ENCODE data around the gene SFXN1.

Gene SFXN1

GRCh38 chr5:175466700-175467318 lies 11.6 kb upstream of the SFXN1 start:
- DNase-seq = no peak

GRCh38 chr5:175467983-175468690 lies 10.2 kb upstream of the SFXN1 start:
- no peak for DNase-seq

- DNase-seq = no peak
Observed at GRCh38 chr5:175468892-175469291, 9.5 kb upstream of the SFXN1 start.

- DNase-seq = no peak
Observed at GRCh38 chr5:175469916-175470315, 8.4 kb upstream of the SFXN1 start.

- no peak for DNase-seq
Observed at GRCh38 chr5:175470781-175471180, 7.6 kb upstream of the SFXN1 start.

GRCh38 chr5:175471196-175471595 lies 7.2 kb upstream of the SFXN1 start:
- no peak for DNase-seq

- no peak for DNase-seq
Observed at GRCh38 chr5:175471628-175472027, 6.7 kb upstream of the SFXN1 start.

GRCh38 chr5:175472378-175472777 lies 6.0 kb upstream of the SFXN1 start:
- DNase-seq = no peak

GRCh38 chr5:175475248-175475647 lies 3.1 kb upstream of the SFXN1 start:
- no peak for DNase-seq

GRCh38 chr5:175477440-175477839 lies 920 bp upstream of the SFXN1 start:
- no peak for DNase-seq

GRCh38 chr5:175478008-175478383 lies 364 bp upstream of the SFXN1 start:
- no peak for DNase-seq

GRCh38 chr5:175479125-175479881 lies 943 bp downstream of the SFXN1 start:
- no peak for DNase-seq

GRCh38 chr5:175483337-175483736 lies 5.0 kb downstream of the SFXN1 start:
- no peak for DNase-seq

- DNase-seq = no peak
Observed at GRCh38 chr5:175484322-175484721, 6.0 kb downstream of the SFXN1 start.

GRCh38 chr5:175484829-175485228 lies 6.5 kb downstream of the SFXN1 start:
- no peak for DNase-seq

- no peak for DNase-seq
Observed at GRCh38 chr5:175485631-175486030, 7.3 kb downstream of the SFXN1 start.

GRCh38 chr5:175487514-175488222 lies 9.3 kb downstream of the SFXN1 start:
- no peak for DNase-seq

GRCh38 chr5:175489693-175490443 lies 11.5 kb downstream of the SFXN1 start:
- DNase-seq = no peak

- no peak for DNase-seq
Observed at GRCh38 chr5:175491223-175491622, 12.9 kb downstream of the SFXN1 start.

GRCh38 chr5:175493260-175493659 lies 14.9 kb downstream of the SFXN1 start:
- no peak for DNase-seq

- no peak for DNase-seq
Observed at GRCh38 chr5:175493726-175494125, 15.4 kb downstream of the SFXN1 start.

GRCh38 chr5:175494264-175495183 lies 16.2 kb downstream of the SFXN1 start:
- no peak for DNase-seq

Data from NCI-H2171 (cell line).